GM12872 (cell line): ENCODE results near the gene SLC25A5.

Source experiments
- TF ChIP-seq, protein P1 (sequence below): IDR thresholded peaks from 3 replicates; pipeline ENCODE4 v1.5.1; 2011; ENCODE audit warnings: low read depth, mild to moderate bottlenecking, low read length, moderate library complexity; ENCODE audit not compliant: insufficient read depth

Gene SLC25A5

GRCh38 chrX:119492463-119492862, 24.2 kb downstream of the SLC25A5 start:
- TF ChIP-seq, protein P1, sequence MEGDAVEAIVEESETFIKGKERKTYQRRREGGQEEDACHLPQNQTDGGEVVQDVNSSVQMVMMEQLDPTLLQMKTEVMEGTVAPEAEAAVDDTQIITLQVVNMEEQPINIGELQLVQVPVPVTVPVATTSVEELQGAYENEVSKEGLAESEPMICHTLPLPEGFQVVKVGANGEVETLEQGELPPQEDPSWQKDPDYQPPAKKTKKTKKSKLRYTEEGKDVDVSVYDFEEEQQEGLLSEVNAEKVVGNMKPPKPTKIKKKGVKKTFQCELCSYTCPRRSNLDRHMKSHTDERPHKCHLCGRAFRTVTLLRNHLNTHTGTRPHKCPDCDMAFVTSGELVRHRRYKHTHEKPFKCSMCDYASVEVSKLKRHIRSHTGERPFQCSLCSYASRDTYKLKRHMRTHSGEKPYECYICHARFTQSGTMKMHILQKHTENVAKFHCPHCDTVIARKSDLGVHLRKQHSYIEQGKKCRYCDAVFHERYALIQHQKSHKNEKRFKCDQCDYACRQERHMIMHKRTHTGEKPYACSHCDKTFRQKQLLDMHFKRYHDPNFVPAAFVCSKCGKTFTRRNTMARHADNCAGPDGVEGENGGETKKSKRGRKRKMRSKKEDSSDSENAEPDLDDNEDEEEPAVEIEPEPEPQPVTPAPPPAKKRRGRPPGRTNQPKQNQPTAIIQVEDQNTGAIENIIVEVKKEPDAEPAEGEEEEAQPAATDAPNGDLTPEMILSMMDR: no peak

DNA sequence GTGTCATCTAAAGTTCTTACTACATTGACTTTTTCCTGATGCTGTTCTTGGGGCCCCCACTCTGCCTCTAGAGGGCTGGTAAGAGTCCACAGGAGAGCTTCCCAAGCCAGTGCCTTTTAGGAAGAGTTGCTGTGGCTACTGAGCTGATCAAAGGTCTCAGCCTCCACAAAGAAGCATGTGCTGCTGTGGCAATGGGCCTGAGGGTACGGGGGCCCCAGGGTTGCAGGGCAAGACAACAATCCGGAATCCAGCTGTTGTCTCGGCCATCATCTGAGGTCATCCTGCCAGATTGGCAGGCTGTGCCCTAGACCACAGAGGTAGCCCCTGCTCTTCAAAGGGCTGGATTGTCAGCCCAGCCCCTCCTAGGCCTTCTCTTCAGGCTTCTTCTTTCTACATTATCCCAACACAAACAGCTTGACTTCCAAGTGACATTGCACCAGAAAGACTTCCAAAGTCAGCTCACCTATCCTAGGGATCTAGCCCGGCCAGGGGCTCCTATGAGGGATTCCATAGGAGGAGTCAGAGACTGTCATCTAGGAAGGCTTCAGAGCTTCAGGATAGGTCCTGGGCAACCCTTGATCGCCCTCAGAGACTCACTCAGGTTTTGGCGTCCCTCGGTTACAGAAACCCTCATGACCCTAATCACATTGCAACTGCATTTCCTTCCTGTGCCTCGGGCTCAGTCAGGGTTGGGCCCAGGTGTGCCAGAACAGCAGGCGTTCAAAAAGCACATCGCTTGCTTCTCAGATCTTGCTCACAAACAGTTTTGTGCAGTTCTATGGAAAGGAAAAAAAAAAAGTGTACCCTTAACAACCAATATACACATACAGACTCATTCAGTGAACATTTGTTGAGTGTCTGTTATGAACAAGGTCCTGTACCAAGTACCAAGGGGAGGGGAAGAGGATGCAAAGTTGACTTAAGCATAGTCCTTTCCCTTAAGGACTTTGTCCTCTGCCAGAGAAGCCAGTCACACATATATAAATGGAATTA, 27.8 kb downstream of the SLC25A5 start:
- TF ChIP-seq, protein P1: no peak

DNA sequence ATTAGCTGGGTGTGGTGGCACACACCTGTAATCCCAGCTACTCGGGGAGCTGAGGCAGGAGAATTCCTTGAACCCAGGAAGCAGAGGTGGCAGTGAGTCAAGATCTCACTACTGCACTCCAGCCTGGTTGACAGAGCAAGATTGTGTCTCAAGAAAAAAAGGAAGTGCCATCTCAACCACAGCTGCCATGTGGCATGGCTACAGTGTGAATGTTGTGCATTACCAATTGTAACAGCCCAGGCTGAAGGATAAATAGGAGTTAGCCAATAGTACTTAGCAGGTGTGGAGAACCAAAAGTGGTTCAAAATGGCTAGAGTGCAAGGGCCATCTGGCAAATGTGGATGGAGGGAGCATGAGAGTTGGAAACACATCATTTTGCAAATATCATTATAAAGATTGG, 28.9 kb downstream of the SLC25A5 start:
- TF ChIP-seq, protein P1: no peak

DNA sequence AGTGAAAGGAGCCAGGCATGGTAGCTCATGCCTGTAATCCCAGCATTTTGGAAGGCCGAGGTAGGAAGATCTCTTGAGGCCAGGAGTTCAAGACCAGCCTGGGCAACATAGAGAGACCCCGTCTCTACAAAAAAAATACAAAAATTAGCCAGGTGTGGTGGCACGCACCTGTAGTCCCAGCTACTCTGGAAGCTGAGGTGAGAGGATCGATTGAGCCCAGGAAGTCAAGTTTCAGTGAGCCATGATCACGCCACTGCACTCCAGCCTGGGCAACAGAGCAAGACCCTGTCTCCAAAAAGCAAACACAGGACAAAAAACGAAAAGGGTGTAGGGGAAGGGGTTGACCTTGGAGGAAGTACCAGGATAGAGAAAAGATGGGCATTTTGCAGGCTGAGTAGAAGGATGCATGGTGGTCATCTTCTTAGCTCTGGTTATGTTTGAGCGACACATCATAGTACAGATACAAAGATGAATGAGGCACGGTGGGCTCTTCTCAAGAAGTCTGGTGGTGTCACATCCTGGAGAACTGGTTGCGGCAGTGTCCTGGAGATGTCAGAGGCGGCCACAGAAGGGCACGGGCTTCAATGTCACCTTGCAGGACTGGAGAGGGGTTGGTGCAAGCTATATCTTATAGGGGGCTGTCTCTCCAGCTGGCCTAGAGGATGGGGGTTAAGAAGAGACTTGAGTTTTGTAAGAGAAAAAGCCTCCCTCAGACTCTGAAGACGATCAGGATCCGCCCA, 32.0 kb downstream of the SLC25A5 start:
- TF ChIP-seq, protein P1: no peak

DNA sequence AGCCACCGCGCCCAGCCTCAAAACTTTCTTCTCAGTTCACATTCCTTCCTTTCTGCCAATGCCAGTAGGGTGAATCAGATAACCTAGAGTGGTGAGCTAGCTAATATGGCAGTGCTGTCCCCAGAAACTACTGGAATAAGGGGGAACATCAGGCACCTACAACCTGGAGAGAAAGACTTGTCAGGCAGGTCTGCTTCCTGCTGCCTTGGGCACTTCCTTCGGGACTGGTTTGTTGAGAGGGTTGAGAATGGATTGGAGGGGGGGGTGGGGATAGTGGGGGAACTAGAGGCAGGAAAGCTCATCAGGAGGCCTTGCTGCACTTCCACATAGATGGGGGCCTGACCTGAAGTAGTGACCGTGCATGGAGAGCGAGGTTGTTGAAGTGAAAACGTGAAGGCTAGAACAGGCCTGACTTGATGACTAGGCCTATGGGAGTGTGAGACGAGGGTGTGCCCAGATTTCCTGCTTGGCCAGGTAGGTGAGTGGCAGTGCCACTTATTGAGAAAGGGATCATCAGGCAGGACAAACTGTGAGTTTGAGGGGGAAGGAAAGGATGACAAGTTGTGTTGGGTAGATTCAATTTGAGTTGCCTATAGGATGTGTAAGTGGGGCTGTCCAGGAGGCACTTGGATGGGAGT, 33.4 kb downstream of the SLC25A5 start:
- TF ChIP-seq, protein P1: no peak

- TF ChIP-seq, protein P1: no peak
These were observed 34.7 kb downstream of the SLC25A5 start for GRCh38 chrX:119502727-119503483.
